Muscle of back (tissue), 11 donors: ENCODE results near the gene OXLD1. TPM values are rescaled to one million over a fixed set of nuclear protein-coding genes. Genes with fewer than 3 reads are reported as not detected.
"Not testable (repeated sequence)": the region's sequence is repeated elsewhere in the genome, so short reads cannot be mapped to it uniquely, and the experiment has no call there.

Source experiments
- DNase-seq, 3 donors: peaks; one replicate each; pipeline versions ENCODE4 v3.0.0 to v3.0.0-alpha.2; 2013
- polyA plus RNA-seq, 10 donors: library from polyadenylated mRNA; unstranded; fragments of 120-200 nt; gene quantifications; one replicate each; pipeline ENCODE4 v1.2.1, GENCODE V29; 2013; ENCODE audit not compliant: insufficient read length in 10 of 10

The OXLD1 gene
- polyA plus RNA-seq, 10 donors, result 6.0 to 15.8 (median 8.8) TPM

GRCh38 chr17:81621494-81622130 lies 44.8 kb downstream of the OXLD1 start:
- DNase-seq, result no peak

- DNase-seq, result not testable (repeated sequence)
Observed at GRCh38 chr17:81618307-81618706, 48.1 kb downstream of the OXLD1 start.

GRCh38 chr17:81616877-81617276 lies 49.5 kb downstream of the OXLD1 start:
- DNase-seq, result no peak

- no peak for DNase-seq
Observed at GRCh38 chr17:81615401-81615930, 50.9 kb downstream of the OXLD1 start.

Other genes starting within 250 kb of the OXLD1 start
- 1,000 to 10,000 TPM; 1,024 to 1,916 (median 1,349) TPM for gene ACTG1, start 153.8 kb downstream of the OXLD1 start, polyA plus RNA-seq
- 1 to 10 TPM; 1.6 to 3.8 (median 2.3) TPM for gene FSCN2, start 138.2 kb downstream of the OXLD1 start, polyA plus RNA-seq
- 10 to 100 TPM; 12.9 to 23.7 (median 18.7) TPM for gene FAAP100, start 114.3 kb downstream of the OXLD1 start, polyA plus RNA-seq
- gene NPLOC4, start 29.5 kb downstream of the OXLD1 start, polyA plus RNA-seq, result 10 to 100 TPM; 43.8 to 57.8 (median 50.6) TPM
- gene TSPAN10, start 29.4 kb downstream of the OXLD1 start, polyA plus RNA-seq, result 1 to 10 TPM in 4 of 10 donors, under 1 TPM in 6; 0.49 to 1.4 (median 0.92) TPM
- 1 to 10 TPM; 2.5 to 5.0 (median 3.4) TPM for gene PDE6G, start 10.1 kb downstream of the OXLD1 start, polyA plus RNA-seq
- gene CCDC137, start 132 bp upstream of the OXLD1 start, polyA plus RNA-seq, result 10 to 100 TPM in 9 of 10 donors, 1 to 10 TPM in 1; 8.8 to 16.1 (median 12.5) TPM
- gene ARL16, start 17.2 kb upstream of the OXLD1 start, polyA plus RNA-seq, result 10 to 100 TPM; 23.4 to 34.1 (median 27.2) TPM
- 10 to 100 TPM; 41.5 to 61.6 (median 46.8) TPM for gene HGS, start 17.4 kb upstream of the OXLD1 start, polyA plus RNA-seq
- gene MRPL12, start 36.8 kb upstream of the OXLD1 start, polyA plus RNA-seq, result 10 to 100 TPM; 44.5 to 62.6 (median 51.9) TPM
- gene SLC25A10, start 45.7 kb upstream of the OXLD1 start, polyA plus RNA-seq, result 1 to 10 TPM; 1.7 to 4.9 (median 3.7) TPM
- under 1 TPM in 1 of 10 donors, not detected in 9; 0.10 TPM for gene GCGR, start 137.5 kb upstream of the OXLD1 start, polyA plus RNA-seq
- gene MCRIP1, start 166.7 kb upstream of the OXLD1 start, polyA plus RNA-seq, result 100 to 1,000 TPM in 5 of 10 donors, 10 to 100 TPM in 5; 67.2 to 139 (median 102) TPM
- 10 to 100 TPM; 13.2 to 84.6 (median 36.4) TPM for gene PPP1R27, start 168.4 kb upstream of the OXLD1 start, polyA plus RNA-seq
- 100 to 1,000 TPM; 359 to 534 (median 424) TPM for gene P4HB, start 193.9 kb upstream of the OXLD1 start, polyA plus RNA-seq
- 100 to 1,000 TPM; 128 to 225 (median 163) TPM for gene ARHGDIA, start 204.7 kb upstream of the OXLD1 start, polyA plus RNA-seq
- 10 to 100 TPM; 49.7 to 81.7 (median 60.7) TPM for gene ALYREF, start 225.0 kb upstream of the OXLD1 start, polyA plus RNA-seq
- 100 to 1,000 TPM in 4 of 10 donors, 10 to 100 TPM in 6; 77.7 to 136 (median 93.3) TPM for gene ANAPC11, start 225.1 kb upstream of the OXLD1 start, polyA plus RNA-seq
- 1 to 10 TPM in 2 of 10 donors, under 1 TPM in 5, not detected in 3; 0.13 to 1.2 (median 0.64) TPM for gene NPB, start 235.6 kb upstream of the OXLD1 start, polyA plus RNA-seq
- 10 to 100 TPM in 6 of 10 donors, 1 to 10 TPM in 4; 7.9 to 14.0 (median 10.2) TPM for gene PCYT2, start 244.8 kb upstream of the OXLD1 start, polyA plus RNA-seq